ENCODE results near the gene DYNC2H1.

Gene DYNC2H1

GRCh38 chr11:103433386-103434072 is 324.3 kb downstream of the DYNC2H1 start:
- no peaks in the 10 kb centered on the region for H3K9me3 Mint-ChIP-seq
- no peaks in the 10 kb centered on the region for H3K27me3 Mint-ChIP-seq (ENCODE audit: low read depth)
- no peak for TF ChIP-seq CTCF (IDR thresholded peaks at IDR 0.05; ENCODE audit: unreplicated experiment in 3 of 3)
- peak overlapping the region in 1 of 3 experiments; percentile 0 for H3K4me3 Mint-ChIP-seq
- H3K36me3 Mint-ChIP-seq (ENCODE audit: low read depth) = peaks cover 10% of the 10 kb centered on the region
- peaks cover 20% of the 10 kb centered on the region for H3K4me1 Mint-ChIP-seq
- peak overlapping the region; percentile 84 to 90 (median 85) for H3K27ac Mint-ChIP-seq

- H3K4me1 Mint-ChIP-seq = peaks cover 20% of the 10 kb centered on the region
- H3K9me3 Mint-ChIP-seq = no peaks in the 10 kb centered on the region
- peaks cover 10% of the 10 kb centered on the region for H3K36me3 Mint-ChIP-seq (ENCODE audit: low read depth)
- no peak for TF ChIP-seq CTCF (IDR thresholded peaks at IDR 0.05; ENCODE audit: unreplicated experiment in 3 of 3)
- peak overlapping the region; percentile 84 to 90 (median 85) for H3K27ac Mint-ChIP-seq
- H3K27me3 Mint-ChIP-seq (ENCODE audit: low read depth) = no peaks in the 10 kb centered on the region
- no peak overlapping the region for H3K4me3 Mint-ChIP-seq
Observed at GRCh38 chr11:103434073-103434411, 324.8 kb downstream of the DYNC2H1 start.

GRCh38 chr11:103436131-103436770 is 327.0 kb downstream of the DYNC2H1 start:
- Mint-ChIP-seq H3K9me3 (no peaks in the 10 kb centered on the region), H3K36me3 (ENCODE audit: low read depth) (peaks cover 10% of the 10 kb centered on the region), H3K27ac (no peak overlapping the region), H3K4me1 (peaks cover 20% of the 10 kb centered on the region), H3K4me3 (no peak overlapping the region), H3K27me3 (ENCODE audit: low read depth) (no peaks in the 10 kb centered on the region)
- no peak for TF ChIP-seq CTCF (IDR thresholded peaks at IDR 0.05; ENCODE audit: unreplicated experiment in 3 of 3)

- no peak for TF ChIP-seq CTCF (IDR thresholded peaks at IDR 0.05; ENCODE audit: unreplicated experiment in 3 of 3)
- H3K27me3 Mint-ChIP-seq (ENCODE audit: low read depth) = no peaks in the 10 kb centered on the region
- no peak overlapping the region for H3K4me3 Mint-ChIP-seq
- no peaks in the 10 kb centered on the region for H3K9me3 Mint-ChIP-seq
- H3K4me1 Mint-ChIP-seq = peaks cover 5% of the 10 kb centered on the region
- no peak overlapping the region for H3K27ac Mint-ChIP-seq
- peaks cover 10% of the 10 kb centered on the region for H3K36me3 Mint-ChIP-seq (ENCODE audit: low read depth)
Observed at GRCh38 chr11:103441021-103441420, 331.8 kb downstream of the DYNC2H1 start.

GRCh38 chr11:103448966-103449365 is 339.7 kb downstream of the DYNC2H1 start:
- Mint-ChIP-seq H3K9me3 (no peaks in the 10 kb centered on the region), H3K36me3 (ENCODE audit: low read depth) (no peaks in the 10 kb centered on the region), H3K4me1 (no peaks in the 10 kb centered on the region), H3K27ac (no peak overlapping the region), H3K27me3 (ENCODE audit: low read depth) (no peaks in the 10 kb centered on the region), H3K4me3 (no peak overlapping the region)
- no peak for TF ChIP-seq CTCF (IDR thresholded peaks at IDR 0.05; ENCODE audit: unreplicated experiment in 3 of 3)

GRCh38 chr11:103450241-103450640 is 341.0 kb downstream of the DYNC2H1 start:
- no peaks in the 10 kb centered on the region for H3K36me3 Mint-ChIP-seq (ENCODE audit: low read depth)
- H3K4me1 Mint-ChIP-seq = no peaks in the 10 kb centered on the region
- no peaks in the 10 kb centered on the region for H3K9me3 Mint-ChIP-seq
- H3K27me3 Mint-ChIP-seq (ENCODE audit: low read depth) = no peaks in the 10 kb centered on the region
- TF ChIP-seq CTCF (IDR thresholded peaks at IDR 0.05; ENCODE audit: unreplicated experiment in 3 of 3) = no peak
- H3K4me3 Mint-ChIP-seq = no peak overlapping the region
- H3K27ac Mint-ChIP-seq = no peak overlapping the region

Measured in nephron (organoid).